Common myeloid progenitor, CD34-positive (primary cell): ENCODE results near the gene RMI2.
"Not testable (repeated sequence)": the region's sequence is repeated elsewhere in the genome, so short reads cannot be mapped to it uniquely, and the experiment has no call there.

Source experiments
- CTCF ChIA-PET: fragments of 350-600 bp; sonication (Branson Sonifier 250); formaldehyde crosslinking; loops from one replicate; lab custom pipeline; 2021; ENCODE audit warnings: antibody characterized with exemption; lab: Charles Lee
- POLR2A ChIA-PET: fragments of 350-600 bp; sonication (Branson Sonifier 250); formaldehyde crosslinking; loops from one replicate; lab custom pipeline; 2021; ENCODE audit warnings: antibody characterized with exemption; lab: Charles Lee
- DNase-seq, 3 donors: peaks; one replicate each; pipeline versions ENCODE4 v3.0.0 to v3.0.0-alpha.2; 2013
- H3K27ac ChIP-seq, 2 experiments: 1 replicate in 1 of 2; 2 replicates in 1 of 2; pipeline ENCODE4 v1.7.0; 2013; ENCODE audit warnings: inconsistent platforms in 2 of 2, low read length in 2 of 2, mild to moderate bottlenecking in 2 of 2, low read depth in 1 of 2, moderate library complexity in 1 of 2; ENCODE audit not compliant: severe bottlenecking in 2 of 2, insufficient read depth in 1 of 2, poor library complexity in 1 of 2
- H3K27me3 ChIP-seq, 5 experiments: replicated peaks in 2 of 5; 1 replicate in 3 of 5; 2 replicates in 2 of 5; pipeline versions ENCODE4 v1.6.1 to v1.7.0; 2013; ENCODE audit warnings: low read length in 4 of 5, mild to moderate bottlenecking in 2 of 5, moderate library complexity in 2 of 5, inconsistent platforms in 1 of 5; ENCODE audit not compliant: insufficient read depth in 5 of 5, control insufficient read depth in 4 of 5
- H3K36me3 ChIP-seq, 4 experiments: 1 replicate in 2 of 4; 2 replicates in 2 of 4; pipeline versions ENCODE4 v1.6.1 to v1.7.0; 2013; ENCODE audit warnings: low read length in 3 of 4, control low read depth in 1 of 4, mild to moderate bottlenecking in 1 of 4; ENCODE audit not compliant: control insufficient read depth in 4 of 4, insufficient read depth in 4 of 4
- H3K4me1 ChIP-seq, 4 experiments: 1 replicate in 3 of 4; 2 replicates in 1 of 4; pipeline versions ENCODE4 v1.6.1 to v1.7.1; 2013; ENCODE audit warnings: low read length in 3 of 4, mild to moderate bottlenecking in 3 of 4, control low read depth in 1 of 4, inconsistent platforms in 1 of 4, moderate library complexity in 1 of 4; ENCODE audit not compliant: control insufficient read depth in 4 of 4, insufficient read depth in 4 of 4; ENCODE audit errors: control extremely low read depth in 1 of 4
- H3K4me3 ChIP-seq, 7 experiments: 1 replicate in 4 of 7; 2 replicates in 3 of 7; pipeline versions ENCODE4 v1.5.1 to v1.7.0; 2013; ENCODE audit warnings: mild to moderate bottlenecking in 7 of 7, low read length in 6 of 7, moderate library complexity in 6 of 7, inconsistent platforms in 2 of 7, low read depth in 2 of 7, control low read depth in 1 of 7; ENCODE audit not compliant: insufficient read depth in 4 of 7, control insufficient read depth in 1 of 7; ENCODE audit errors: extremely low read depth in 1 of 7
- H3K9me3 ChIP-seq, 5 experiments: 1 replicate in 4 of 5; 2 replicates in 1 of 5; pipeline versions ENCODE4 v1.6.1 to v1.7.1; 2013; ENCODE audit warnings: low read length in 4 of 5, mild to moderate bottlenecking in 2 of 5, inconsistent platforms in 1 of 5, low read depth in 1 of 5, moderate library complexity in 1 of 5; ENCODE audit not compliant: control insufficient read depth in 4 of 5, insufficient read depth in 2 of 5; ENCODE audit errors: control extremely low read depth in 1 of 5
- WGBS: methylation state at CpG from one replicate; pipeline ENCODE4 v1.1.5; 2013; ENCODE audit not compliant: insufficient coverage; 5-methylcytosine and 5-hydroxymethylcytosine counted together

The RMI2 gene

GRCh38 chr16:11363927-11364258 lies 18.6 kb downstream of the RMI2 start:
- WGBS: 80% methylated on average over 7 of the region's 7 CpGs
- no peak for DNase-seq
- Histone ChIP-seq H3K9me3 (no peaks in the 10 kb centered on the region), H3K4me1 (peaks cover 6 to 27% (median 16%) of the 10 kb centered on the region in 4 experiments), H3K27me3 (peaks cover 0 to 57% (median 20%) of the 10 kb centered on the region in 5 experiments), H3K4me3 (no peak overlapping the region), H3K27ac (no peak overlapping the region), H3K36me3 (no peaks in the 10 kb centered on the region)
- CTCF ChIA-PET: no interaction called here
- POLR2A ChIA-PET: no interaction called here

- H3K27me3 ChIP-seq: peaks cover 0 to 27% (median 6%) of the 10 kb centered on the region in 5 experiments
- POLR2A ChIA-PET: no interaction called here
- CTCF ChIA-PET: no interaction called here
- DNase-seq: no peak
- no peaks in the 10 kb centered on the region for H3K36me3 ChIP-seq
- no peak overlapping the region for H3K27ac ChIP-seq
- 98% methylated on average over 5 of the region's 5 CpGs for WGBS
- no peaks in the 10 kb centered on the region for H3K9me3 ChIP-seq
- H3K4me3 ChIP-seq: no peak overlapping the region
- peaks cover 0 to 25% (median 7%) of the 10 kb centered on the region in 4 experiments for H3K4me1 ChIP-seq
Observed at GRCh38 chr16:11367483-11367906, 22.2 kb downstream of the RMI2 start.

- ChIA-PET CTCF (interaction anchor here (0.6 to 3.2 kb wide), 8 partner anchors 9 to 406 kb away, joined by 3 to 15 read pairs (median 3); no protein-coding TSS in a partner anchor), POLR2A (interaction anchor here (0.6 to 0.7 kb wide), 2 partner anchors 16 to 42 kb away, joined by 3 to 6 read pairs; no protein-coding TSS in a partner anchor)
- Histone ChIP-seq H3K27ac (no peak overlapping the region), H3K9me3 (no peaks in the 10 kb centered on the region), H3K36me3 (no peaks in the 10 kb centered on the region), H3K27me3 (peaks cover 0 to 7% (median 0%) of the 10 kb centered on the region in 5 experiments), H3K4me3 (no peak overlapping the region), H3K4me1 (peaks cover 0 to 17% (median 5%) of the 10 kb centered on the region in 4 experiments)
- peak; percentile 61 to 93 (median 92) for DNase-seq
- WGBS: 15% methylated on average over 5 of the region's 7 CpGs
Observed at GRCh38 chr16:11370084-11370931, 25.0 kb downstream of the RMI2 start.

- not testable (repeated sequence) for DNase-seq, H3K36me3 ChIP-seq, H3K4me3 ChIP-seq, H3K9me3 ChIP-seq, H3K27ac ChIP-seq, H3K27me3 ChIP-seq
- WGBS: 97% methylated on average over 5 of the region's 13 CpGs
- CTCF ChIA-PET: interaction anchor here (0.6 to 3.2 kb wide), 7 partner anchors 9 to 406 kb away, joined by 3 to 15 read pairs (median 3); no protein-coding TSS in a partner anchor
- POLR2A ChIA-PET: interaction anchor here (0.6 kb wide), 1 partner anchor 16 kb away, joined by 6 read pairs; no protein-coding TSS in a partner anchor
- H3K4me1 ChIP-seq: peaks cover 0 to 17% (median 5%) of the 10 kb centered on the region in 4 experiments
Observed at GRCh38 chr16:11370932-11371279, 25.6 kb downstream of the RMI2 start.

GRCh38 chr16:11372073-11372828 lies 27.0 kb downstream of the RMI2 start:
- no peak for DNase-seq
- no peak overlapping the region for H3K27ac ChIP-seq
- WGBS: 97% methylated on average over 10 of the region's 10 CpGs
- H3K4me3 ChIP-seq: no peak overlapping the region
- peaks cover 0 to 5% (median 2%) of the 10 kb centered on the region in 5 experiments for H3K27me3 ChIP-seq
- ChIA-PET CTCF (interaction anchor here (1.0 to 3.2 kb wide), 10 partner anchors 11 to 416 kb away, joined by 3 to 17 read pairs (median 4); no protein-coding TSS in a partner anchor), POLR2A (no interaction called here)
- H3K4me1 ChIP-seq: peaks cover 0 to 17% (median 5%) of the 10 kb centered on the region in 4 experiments
- no peaks in the 10 kb centered on the region for H3K9me3 ChIP-seq
- H3K36me3 ChIP-seq: no peaks in the 10 kb centered on the region

GRCh38 chr16:11372829-11373306 lies 27.6 kb downstream of the RMI2 start:
- ChIA-PET POLR2A (no interaction called here), CTCF (interaction anchor here (0.9 to 2.3 kb wide), 7 partner anchors 14 to 416 kb away, joined by 3 to 17 read pairs (median 3); no protein-coding TSS in a partner anchor)
- peaks cover 0 to 17% (median 5%) of the 10 kb centered on the region in 4 experiments for H3K4me1 ChIP-seq
- no peaks in the 10 kb centered on the region for H3K36me3 ChIP-seq
- H3K4me3 ChIP-seq: no peak overlapping the region
- peaks cover 0 to 5% (median 2%) of the 10 kb centered on the region in 5 experiments for H3K27me3 ChIP-seq
- WGBS: 95% methylated on average over 5 of the region's 6 CpGs
- H3K9me3 ChIP-seq: no peaks in the 10 kb centered on the region
- no peak for DNase-seq
- H3K27ac ChIP-seq: no peak overlapping the region
